ENCODE measurements around the gene RPS19.

RPS19 gene

DNA sequence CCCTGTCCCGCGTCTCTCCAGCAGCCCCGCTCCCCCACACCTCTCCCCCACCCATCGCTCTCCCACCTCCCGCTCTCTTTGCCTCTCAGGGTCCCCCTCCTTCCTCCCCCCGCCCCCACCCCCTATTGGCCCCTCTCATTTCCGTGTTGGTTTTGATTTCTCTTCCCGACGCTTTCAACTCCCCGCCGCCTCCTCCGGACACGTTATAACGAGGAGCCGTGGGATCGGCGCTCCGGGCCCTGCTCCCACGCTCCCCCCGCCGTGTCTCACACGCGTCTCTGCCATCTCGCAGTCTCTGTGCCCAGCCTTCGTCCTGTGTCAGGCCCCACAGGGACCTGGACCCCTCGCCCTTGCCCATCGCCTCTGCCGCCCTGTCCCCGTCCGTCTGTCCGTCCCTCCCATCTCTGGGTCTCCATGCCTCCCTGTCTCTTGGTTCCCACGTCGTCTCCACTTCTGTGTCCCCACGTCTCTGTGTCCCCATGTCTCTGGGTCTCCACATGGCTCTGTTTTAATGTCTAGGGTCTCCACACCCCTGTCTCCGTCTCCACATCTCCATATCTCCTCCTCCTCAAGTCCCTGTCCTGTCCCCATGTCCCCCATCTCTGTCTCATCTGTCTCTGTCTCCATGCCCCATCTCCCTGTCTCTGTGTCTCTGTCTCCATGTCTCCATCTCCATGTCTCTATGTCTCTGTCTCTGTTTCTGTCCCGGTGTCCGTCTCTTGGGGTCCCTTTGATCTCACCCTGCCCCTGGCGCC lies 55.1 kb downstream of the RPS19 start:
- no peak for DNase-seq (ENCODE audit: low read depth)

DNA sequence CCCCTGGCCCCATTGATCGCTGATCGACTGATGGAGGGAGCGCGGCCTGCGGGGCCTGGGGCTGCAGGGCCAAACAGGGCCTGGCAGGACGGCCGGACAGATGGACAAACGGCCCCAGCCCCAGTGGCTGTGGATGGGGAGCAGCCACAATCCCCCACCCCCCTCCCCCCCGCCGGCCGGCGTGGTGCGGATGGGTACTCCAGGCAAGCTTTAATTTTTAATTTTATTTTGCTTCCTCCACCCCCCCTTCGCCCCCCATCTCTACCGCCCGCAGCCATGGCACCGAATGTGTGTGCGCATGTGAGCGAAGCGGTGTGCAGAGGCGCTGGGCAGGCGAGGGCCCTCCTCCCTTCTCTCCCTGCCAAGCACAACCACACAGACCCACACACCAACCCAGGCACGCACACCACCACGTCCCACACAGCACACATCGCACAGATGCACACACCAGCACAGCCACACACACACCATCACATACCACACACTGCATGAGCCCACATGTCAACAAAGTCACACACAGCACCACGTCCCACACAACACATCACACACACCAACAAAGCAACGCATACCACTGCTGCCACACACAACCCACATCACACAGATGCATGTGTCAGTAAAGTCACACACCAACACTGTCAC lies 55.8 kb downstream of the RPS19 start:
- DNase-seq (ENCODE audit: low read depth): no peak

DNA sequence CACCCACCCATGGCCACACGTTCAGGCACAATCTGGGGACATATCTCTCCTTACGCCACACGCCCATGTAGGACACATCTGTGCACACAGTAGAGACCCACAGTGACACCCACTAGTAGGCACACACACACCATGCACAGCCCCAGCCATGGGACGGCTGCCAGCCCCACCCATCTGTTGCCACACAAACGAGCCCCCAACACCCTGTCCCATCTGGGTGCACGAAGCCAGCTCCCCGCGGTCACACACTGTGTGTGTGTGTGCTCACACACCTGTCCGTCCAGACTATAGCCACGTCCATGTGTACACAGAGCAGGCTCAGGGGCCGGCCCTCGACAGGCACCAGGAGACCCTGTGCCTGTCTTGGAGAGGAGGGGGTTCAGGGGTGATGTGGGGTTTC lies 57.6 kb downstream of the RPS19 start:
- DNase-seq (ENCODE audit: low read depth): no peak

DNA sequence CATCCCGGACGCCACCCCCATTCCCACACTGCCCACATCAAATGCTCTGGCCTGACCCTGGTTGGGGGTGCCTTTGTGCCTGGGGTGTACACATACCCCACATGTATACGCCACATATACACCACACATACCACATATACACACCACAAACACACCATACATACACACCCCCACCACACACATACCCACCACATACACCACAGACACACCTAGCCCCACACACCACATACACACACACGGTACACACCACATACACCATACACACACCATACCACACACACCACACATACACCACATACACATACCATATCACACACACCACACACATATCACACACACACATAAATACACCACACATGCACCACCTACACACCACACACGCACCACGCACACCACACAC lies 58.0 kb downstream of the RPS19 start:
- DNase-seq (ENCODE audit: low read depth): no peak

DNA sequence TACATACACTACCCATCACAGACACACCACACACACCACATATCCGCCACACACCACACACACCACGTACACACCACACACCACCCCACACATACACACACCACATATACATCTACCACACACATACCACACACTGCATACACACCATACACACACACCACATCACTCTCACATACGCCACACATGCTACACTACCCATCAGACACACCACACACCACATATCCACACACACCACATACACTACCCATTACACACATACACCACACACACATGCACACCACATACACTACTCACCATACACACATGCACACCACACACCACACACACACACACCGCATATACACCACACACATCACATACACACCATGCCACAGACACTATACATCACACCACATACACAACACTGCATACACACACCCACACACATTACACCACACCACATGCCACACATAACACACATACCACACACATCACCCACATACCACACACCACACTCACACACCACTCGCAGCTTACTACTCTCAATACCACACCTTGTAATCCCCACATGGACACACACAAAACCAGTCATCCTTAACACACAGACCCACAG lies 58.7 kb downstream of the RPS19 start:
- DNase-seq (ENCODE audit: low read depth): no peak

DNA sequence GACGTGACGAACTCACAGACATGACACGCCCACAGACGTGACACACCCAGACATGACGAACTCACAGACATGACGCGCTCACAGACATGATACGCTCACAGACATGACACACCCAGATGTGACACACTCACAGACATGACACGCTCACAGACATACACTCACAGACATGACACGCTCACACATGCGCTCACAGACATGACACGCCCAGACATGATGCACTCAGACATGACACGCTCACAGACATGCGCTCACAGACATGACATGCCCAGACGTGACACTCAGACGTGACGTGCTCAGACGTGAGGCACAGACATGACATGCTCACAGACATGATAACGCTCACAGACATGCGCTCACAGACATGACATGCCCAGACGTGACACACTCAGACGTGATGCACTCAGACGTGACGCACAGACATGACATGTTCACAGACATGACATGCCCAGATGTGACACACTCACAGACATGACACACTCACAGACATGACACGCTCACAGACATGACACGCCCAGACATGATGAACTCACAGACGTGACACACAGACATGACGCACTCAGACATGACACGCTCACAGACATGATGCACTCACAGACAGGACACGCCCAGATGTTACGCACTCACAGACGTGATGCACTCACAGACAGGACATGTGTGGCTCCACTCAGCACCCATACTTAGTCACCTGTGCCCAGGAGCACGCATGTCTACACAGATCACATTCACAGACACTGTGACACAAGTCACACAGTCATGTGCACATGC lies 60.1 kb downstream of the RPS19 start:
- DNase-seq (ENCODE audit: low read depth): no peak

DNA sequence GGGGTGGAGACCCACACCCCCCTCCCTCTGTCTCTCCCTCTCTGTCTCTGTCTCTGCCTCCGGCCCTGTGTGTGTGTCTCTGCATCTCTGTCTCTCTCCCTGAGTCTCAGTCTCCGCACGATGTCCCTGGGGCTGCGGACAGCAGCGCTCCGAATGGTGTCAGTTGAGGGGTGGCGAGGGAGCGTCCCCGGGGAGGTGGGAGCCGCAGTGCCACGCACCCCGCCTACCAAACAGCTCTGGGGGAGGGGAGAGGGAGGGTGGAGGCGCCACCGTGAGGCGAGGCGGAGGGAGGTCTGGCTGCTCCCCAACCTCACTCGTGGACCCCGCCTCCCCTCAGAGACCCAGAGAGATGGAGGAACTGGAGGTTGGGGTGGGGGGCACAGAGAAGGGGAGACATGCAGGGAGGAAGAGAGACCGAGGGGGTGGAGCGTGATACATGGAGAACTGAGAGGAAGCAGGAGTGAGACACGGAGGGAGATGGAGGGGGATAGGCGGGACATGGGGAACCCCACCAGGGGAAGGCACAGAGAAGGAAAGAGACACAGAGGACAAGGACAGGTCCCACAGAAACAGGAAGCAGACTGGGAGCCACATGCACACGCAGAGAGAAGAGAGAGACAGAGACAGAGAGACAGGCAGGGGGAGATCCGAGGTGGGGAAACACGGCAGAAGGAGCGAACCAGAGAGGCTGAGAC lies 61.0 kb downstream of the RPS19 start:
- no peak for DNase-seq (ENCODE audit: low read depth)

DNA sequence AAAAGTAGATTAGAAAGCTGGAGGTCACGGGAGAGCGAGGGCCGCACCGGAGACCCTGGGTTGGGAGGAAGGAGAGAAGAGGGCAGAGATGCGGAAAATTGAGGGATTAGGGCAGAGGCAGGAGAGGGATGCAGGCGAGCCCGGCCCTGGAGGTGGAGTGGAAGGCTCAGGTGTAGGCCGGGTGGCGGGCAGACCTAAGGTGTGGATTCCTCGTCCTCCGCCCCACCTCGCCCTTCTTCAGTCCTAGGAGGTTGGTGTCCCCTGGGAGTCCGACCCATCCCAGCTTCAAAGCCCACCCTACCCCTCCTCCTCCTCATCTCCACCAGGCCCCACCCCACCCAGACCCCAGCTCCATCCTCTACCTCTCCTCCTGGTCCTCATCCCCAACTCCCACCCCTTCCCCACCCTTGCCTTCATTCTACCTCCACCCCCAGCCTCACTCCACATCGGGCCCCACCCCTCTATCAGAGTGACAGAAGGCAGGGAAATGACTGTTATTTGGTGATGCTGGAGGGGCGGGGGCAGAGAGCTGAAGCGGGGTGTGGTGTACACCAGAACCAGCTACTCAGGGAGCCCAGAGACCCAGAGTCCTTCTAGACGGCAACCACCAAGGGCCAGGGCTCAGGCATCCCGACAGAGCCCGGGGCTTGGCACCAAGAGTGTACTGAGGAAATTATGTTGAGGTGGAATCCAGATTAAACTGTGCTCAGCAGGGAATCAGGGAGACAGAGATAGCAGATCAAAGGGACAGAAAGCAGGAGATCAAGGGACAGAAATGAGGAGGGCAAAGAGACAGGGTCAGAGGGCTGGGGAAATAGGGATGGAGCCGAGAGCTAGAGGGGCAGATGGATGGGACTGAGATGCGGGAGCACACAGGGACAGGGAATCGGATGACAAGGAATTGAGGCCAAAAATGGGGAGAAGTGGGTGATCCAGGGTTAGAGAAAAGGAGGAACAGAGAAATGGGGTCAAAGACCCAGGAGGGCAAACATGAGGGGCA lies 61.8 kb downstream of the RPS19 start:
- no peak for DNase-seq (ENCODE audit: low read depth)
